Stimulated activated memory B cell treated with anti-CD40 and anti-IgM and Interleukin-4, amounts not matched to agents 10 μg/mL and 1 μg/mL and 100 μg/mL, for 72 hours (primary cell): ENCODE results near the gene DACT1.
"Not testable (repeated sequence)": the region's sequence is repeated elsewhere in the genome, so short reads cannot be mapped to it uniquely, and the experiment has no call there.

Experiments used
- ATAC-seq: fragments of 150-1000 bp; cut with Tn5 transposase; 2 replicates; pipeline ENCODE4 v1.10.0; 2021
- H3K27ac Mint-ChIP-seq: one replicate; pipeline ENCODE4 v1.8.0; 2022; ENCODE audit warnings: mild to moderate bottlenecking, mixed read lengths
- H3K27me3 Mint-ChIP-seq: one replicate; pipeline ENCODE4 v1.8.0; 2022; ENCODE audit warnings: mixed read lengths
- H3K36me3 Mint-ChIP-seq: one replicate; pipeline ENCODE4 v1.8.0; 2022; ENCODE audit warnings: mixed read lengths
- H3K4me1 Mint-ChIP-seq: one replicate; pipeline ENCODE4 v1.8.0; 2022; ENCODE audit warnings: mixed read lengths
- H3K4me3 Mint-ChIP-seq: one replicate; pipeline ENCODE4 v1.8.0; 2022; ENCODE audit warnings: mild to moderate bottlenecking, moderate library complexity, mixed read lengths
- H3K9me3 Mint-ChIP-seq: one replicate; pipeline ENCODE4 v1.8.0; 2022; ENCODE audit warnings: mixed read lengths

The DACT1 gene, protein sequence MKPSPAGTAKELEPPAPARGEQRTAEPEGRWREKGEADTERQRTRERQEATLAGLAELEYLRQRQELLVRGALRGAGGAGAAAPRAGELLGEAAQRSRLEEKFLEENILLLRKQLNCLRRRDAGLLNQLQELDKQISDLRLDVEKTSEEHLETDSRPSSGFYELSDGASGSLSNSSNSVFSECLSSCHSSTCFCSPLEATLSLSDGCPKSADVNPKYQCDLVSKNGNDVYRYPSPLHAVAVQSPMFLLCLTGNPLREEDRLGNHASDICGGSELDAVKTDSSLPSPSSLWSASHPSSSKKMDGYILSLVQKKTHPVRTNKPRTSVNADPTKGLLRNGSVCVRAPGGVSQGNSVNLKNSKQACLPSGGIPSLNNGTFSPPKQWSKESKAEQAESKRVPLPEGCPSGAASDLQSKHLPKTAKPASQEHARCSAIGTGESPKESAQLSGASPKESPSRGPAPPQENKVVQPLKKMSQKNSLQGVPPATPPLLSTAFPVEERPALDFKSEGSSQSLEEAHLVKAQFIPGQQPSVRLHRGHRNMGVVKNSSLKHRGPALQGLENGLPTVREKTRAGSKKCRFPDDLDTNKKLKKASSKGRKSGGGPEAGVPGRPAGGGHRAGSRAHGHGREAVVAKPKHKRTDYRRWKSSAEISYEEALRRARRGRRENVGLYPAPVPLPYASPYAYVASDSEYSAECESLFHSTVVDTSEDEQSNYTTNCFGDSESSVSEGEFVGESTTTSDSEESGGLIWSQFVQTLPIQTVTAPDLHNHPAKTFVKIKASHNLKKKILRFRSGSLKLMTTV

DNA sequence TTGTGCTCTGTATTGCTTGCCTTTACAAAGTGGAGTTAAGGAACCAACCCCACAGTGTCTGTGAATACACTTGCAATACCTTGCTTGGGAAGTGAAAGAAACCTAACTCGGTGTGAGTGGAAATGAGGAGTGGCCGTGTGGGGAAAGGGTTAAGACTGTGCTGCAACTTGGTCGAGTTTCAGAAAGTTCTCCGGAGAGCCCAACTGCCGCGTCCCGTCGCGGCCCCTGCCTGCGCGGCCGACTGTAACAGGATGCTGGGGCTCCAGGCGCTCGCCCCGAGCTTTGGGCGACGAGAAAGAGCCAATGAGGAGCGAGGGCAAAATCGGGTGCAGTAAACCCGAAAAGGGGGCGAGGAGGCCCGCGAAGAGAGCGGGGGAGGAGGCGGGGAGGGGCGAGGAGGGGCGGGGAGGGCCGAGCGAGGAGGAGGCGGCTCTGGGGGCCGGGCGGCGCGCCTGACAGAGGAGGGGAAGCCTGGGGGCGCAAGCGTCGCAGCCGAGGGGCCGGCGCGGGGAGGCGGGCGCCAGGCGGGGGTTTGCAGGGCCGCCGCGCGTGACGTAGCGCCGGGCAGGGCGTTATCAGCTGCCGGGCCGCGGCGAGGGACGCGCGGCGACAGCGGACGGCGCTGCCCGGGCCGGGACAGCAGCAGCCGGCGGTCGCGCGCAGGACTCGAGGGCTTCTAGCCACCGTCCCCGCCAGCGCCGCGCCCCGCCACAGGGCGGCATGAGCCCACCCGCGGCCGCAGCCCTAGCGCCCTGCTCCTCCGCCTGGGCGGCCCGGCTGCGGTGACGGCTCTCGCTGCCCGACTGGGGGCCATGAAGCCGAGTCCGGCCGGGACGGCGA is at the start of gene DACT1:
TSS of gene DACT1 (plus strand) at position 572 of the 840 bp plus-strand sequence. CDS start at position 813, 241 bp downstream.
- H3K27me3 Mint-ChIP-seq, result peaks cover 75% of the 10 kb centered on the region
- peak; percentile 69 for ATAC-seq
- no peaks in the 10 kb centered on the region for H3K9me3 Mint-ChIP-seq
- H3K4me1 Mint-ChIP-seq, result peaks cover 38% of the 10 kb centered on the region
- H3K27ac Mint-ChIP-seq, result peak within 1 kb of the TSS; percentile 79
- H3K4me3 Mint-ChIP-seq, result peak within 1 kb of the TSS; percentile 98
- no peaks in the 10 kb centered on the region for H3K36me3 Mint-ChIP-seq

DNA sequence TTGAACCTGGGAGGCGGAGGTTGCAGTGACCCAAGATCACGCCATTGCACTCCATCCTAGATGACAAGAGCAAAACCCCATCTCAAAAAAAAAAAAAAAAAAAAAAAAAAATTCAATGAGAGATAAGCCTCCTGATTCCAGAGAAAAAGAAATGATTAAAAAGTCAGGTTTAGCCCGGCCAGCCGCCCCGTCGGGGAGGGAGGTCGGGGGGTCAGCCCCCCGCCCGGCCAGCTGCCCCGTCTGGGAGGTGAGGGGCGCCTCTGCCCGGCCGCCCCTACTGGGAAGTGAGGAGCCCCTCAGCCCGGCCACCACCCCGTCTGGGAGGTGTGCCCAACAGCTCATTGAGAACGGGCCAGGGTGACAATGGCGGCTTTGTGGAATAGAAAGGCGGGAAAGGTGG is 49.4 kb upstream of the DACT1 start:
- not testable (repeated sequence) for H3K27me3 Mint-ChIP-seq, H3K9me3 Mint-ChIP-seq, H3K27ac Mint-ChIP-seq, H3K4me3 Mint-ChIP-seq, H3K36me3 Mint-ChIP-seq, H3K4me1 Mint-ChIP-seq, ATAC-seq

DNA sequence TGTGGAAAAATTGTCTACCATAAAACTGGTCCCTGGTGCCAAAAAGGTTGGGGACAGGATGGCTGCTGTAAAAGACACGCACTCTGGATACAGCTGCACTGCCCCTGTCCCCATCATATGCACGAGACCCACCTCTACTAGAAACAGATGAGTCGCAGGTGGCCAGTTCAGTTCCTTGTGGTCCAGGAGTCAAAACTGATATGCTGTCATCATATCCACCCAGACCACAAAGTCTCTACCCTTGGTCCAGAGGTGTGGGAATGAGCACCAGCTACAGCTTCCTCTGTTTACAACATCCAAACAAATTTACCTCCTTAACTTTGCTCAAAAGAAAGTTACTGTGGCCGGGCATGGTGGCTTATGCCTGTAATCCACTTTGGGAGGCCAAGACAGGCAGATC is 43.8 kb upstream of the DACT1 start:
- Mint-ChIP-seq H3K4me3 (no peak overlapping the region), H3K27me3 (no peaks in the 10 kb centered on the region), H3K9me3 (no peaks in the 10 kb centered on the region), H3K36me3 (no peaks in the 10 kb centered on the region), H3K27ac (no peak overlapping the region), H3K4me1 (no peaks in the 10 kb centered on the region)
- ATAC-seq, result no peak

DNA sequence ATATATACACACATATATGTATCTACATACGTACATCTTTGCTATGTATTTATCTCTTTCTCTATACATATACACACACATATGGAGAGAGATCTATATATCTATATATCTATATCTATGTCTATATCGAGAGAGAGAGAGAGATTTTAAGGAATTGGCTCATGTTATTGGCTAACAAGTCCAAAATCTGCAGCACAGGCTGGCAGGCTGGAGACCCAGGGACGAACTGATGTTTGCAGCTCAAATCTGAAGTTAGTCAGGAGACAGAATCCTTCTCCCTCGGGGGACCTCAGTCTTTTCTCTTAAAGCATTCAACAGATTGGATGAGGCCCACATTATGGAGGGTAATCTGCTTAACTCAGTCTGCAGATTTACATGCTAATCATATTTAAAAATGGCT is 40.7 kb upstream of the DACT1 start:
- Mint-ChIP-seq H3K27me3 (no peaks in the 10 kb centered on the region), H3K9me3 (no peaks in the 10 kb centered on the region), H3K36me3 (no peaks in the 10 kb centered on the region), H3K4me3 (no peak overlapping the region), H3K4me1 (no peaks in the 10 kb centered on the region), H3K27ac (no peak overlapping the region)
- ATAC-seq, result no peak

DNA sequence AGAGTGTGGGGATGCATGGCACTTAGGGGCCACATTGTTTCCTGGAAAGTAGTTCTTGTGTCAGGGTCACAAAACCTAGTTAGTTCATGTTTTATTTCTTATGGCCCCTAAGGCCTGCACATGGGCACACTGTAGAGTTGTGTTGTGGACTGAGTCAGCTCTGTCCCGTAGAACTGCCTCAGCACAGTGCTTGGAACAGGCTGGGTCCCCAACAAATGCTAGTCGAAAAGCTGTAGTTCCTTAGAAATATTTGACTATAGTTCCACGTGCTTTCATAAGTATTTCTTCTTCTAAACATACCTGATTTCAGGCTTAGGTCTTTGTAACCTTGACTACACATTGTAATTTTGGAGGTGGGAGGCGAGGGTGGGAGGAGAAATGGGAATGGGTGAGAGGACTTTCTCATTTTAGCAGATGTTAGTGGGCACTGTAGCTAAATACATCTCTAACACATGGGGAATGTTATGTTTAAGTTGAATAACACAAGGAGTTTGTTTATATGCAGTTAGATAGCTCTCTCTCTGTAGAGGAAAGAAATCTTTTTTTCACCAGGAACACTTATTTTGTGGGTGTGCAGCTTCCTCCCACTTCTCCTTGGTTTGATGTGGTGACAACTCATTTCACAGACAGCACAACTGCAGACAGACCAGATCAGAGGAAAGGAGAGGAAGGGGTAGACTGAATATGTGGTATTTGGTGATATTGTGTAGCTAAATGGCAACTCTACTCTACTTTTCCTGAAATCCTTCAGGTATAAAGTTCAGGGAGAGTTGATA is 39.5 kb upstream of the DACT1 start:
- no peaks in the 10 kb centered on the region for H3K27me3 Mint-ChIP-seq
- no peak overlapping the region for H3K27ac Mint-ChIP-seq
- H3K4me1 Mint-ChIP-seq, result no peaks in the 10 kb centered on the region
- no peak for ATAC-seq
- no peaks in the 10 kb centered on the region for H3K36me3 Mint-ChIP-seq
- no peaks in the 10 kb centered on the region for H3K9me3 Mint-ChIP-seq
- H3K4me3 Mint-ChIP-seq, result no peak overlapping the region

DNA sequence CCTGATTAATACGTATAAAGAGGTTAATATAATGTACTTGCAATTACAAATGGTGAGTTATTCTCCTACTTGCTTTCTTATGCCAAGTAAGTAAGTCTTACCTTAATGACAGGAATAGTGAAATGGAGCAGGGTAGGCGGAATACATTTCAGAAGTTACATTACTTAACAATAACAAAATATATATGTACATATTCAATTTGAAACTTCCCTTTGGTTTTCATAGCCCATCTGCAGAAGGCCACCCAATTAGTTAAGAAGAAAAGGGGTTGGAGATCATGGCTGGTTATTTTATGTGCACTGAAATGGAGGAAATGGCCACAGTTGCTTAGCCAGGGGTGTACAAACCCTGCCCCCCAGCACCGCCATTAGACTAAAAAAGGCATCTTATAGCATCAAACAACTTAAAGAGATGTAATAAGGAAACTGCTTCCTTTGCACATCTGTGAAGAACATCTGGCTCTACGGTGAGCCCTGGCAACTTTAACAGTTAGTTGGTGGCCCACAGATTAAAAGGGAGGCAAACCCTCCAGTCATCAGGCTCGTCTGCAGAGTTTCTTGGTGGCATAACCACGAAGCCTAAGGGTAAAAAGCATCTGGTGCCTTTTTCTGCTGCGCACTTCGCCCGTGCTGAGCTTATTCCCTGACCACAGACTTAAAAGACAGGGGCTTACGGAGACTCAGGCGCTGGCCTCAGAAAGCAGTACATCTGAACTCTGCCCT is 38.8 kb upstream of the DACT1 start:
- Mint-ChIP-seq H3K27me3 (no peaks in the 10 kb centered on the region), H3K4me1 (no peaks in the 10 kb centered on the region), H3K9me3 (no peaks in the 10 kb centered on the region), H3K4me3 (no peak overlapping the region), H3K36me3 (no peaks in the 10 kb centered on the region), H3K27ac (no peak overlapping the region)
- no peak for ATAC-seq

DNA sequence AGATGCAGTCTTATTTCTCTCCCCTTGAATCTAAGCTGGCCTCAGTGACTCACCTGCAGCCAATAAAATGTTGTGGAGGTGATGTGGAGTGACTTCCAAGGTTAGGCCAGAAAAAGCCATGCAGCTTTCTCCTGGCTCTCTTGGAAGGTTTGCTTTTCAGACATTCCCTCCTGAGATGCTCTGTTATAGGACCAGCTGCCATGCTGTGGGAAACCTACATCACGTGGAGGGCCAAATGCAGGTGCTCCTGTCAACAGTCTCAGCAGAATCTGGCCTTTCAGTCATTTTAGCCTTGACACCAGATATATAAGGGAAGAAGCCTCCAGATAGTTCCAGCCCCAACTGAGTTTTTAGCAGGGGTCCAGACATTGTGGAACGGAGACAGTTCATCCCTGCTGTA is 38.1 kb upstream of the DACT1 start:
- Mint-ChIP-seq H3K36me3 (no peaks in the 10 kb centered on the region), H3K4me3 (no peak overlapping the region), H3K27ac (no peak overlapping the region), H3K4me1 (no peaks in the 10 kb centered on the region), H3K27me3 (no peaks in the 10 kb centered on the region), H3K9me3 (no peaks in the 10 kb centered on the region)
- no peak for ATAC-seq

DNA sequence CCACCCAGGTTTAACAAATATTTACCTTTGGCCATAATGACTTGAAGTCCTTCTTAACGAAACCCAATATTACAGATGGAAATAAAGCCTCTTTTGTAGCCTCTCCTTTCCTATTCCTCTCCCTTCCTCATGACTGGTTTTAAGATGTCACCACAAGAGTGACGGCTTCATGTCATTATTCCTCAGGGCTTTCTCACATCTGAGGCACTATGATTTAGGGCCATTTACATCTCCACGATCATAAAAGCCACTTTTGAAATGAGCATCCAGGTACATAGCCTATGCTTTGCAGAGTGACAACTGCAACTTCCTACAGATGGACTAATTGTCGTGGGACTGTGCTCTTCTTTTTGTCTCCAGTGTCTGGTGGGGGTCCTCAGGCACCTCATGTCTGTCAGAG is 32.3 kb upstream of the DACT1 start:
- Mint-ChIP-seq H3K27me3 (no peaks in the 10 kb centered on the region), H3K4me3 (no peak overlapping the region), H3K36me3 (no peaks in the 10 kb centered on the region), H3K9me3 (no peaks in the 10 kb centered on the region), H3K27ac (no peak overlapping the region), H3K4me1 (no peaks in the 10 kb centered on the region)
- no peak for ATAC-seq

DNA sequence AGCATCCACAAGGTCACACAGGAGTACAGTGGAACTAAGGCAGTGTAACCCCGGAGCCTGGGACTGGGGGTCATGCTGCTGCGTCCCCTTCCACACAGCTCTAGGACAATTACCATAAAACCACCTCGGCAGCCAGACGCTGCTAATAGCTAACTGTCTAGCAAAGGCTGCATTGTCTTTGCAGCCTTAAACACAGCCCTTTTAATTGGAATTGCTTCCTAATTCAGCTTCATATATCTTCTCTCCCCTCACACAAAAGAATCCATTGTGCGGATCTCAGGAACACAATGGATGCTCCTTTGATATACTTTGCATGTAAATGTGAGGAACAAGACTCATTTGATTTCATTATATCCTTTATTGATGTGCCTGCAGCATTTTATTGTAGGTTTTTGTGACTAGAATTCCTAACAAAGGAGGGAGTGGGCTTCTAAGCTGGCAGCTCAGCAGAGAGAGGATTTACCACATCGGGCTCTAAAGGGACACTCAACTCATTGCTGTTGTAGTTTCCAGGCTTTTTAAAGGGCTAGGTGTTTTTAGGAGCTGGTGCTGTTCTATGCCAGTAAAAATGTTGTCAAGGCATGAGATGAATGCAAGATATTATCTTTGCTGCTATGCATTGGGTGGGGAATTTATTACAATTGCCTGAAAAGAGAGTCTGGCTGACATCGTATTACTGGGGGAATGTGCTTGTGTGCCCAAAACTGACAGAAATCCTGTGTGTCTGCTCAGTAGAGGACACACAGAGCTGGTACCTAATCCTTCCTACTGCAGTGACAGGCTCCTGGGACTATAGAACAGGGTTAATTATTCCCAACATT is 30.4 kb upstream of the DACT1 start:
- ATAC-seq, result no peak
- H3K27me3 Mint-ChIP-seq, result no peaks in the 10 kb centered on the region

DNA sequence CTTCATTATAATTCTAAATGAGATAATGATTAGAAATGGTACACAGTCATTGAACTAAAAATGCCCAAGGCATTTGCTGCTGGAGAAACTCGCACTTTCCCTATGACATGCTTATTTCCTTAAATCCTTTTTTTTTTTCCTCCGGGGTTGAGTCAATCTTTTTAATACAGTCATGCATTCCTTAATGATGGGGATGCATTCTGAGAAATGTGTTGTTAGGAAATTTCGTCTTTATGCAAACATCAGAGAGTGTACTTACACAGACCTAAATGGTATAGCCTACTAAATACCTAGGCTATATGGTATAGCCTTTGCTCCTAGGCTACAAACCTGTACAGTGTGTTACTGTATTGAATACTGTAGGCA is 29.8 kb upstream of the DACT1 start:
- ATAC-seq, result no peak
- H3K27ac Mint-ChIP-seq, result no peak overlapping the region
- H3K27me3 Mint-ChIP-seq, result no peaks in the 10 kb centered on the region
- H3K36me3 Mint-ChIP-seq, result no peaks in the 10 kb centered on the region
- no peak overlapping the region for H3K4me3 Mint-ChIP-seq
- no peaks in the 10 kb centered on the region for H3K4me1 Mint-ChIP-seq
- no peaks in the 10 kb centered on the region for H3K9me3 Mint-ChIP-seq

More for the DNA sequence above, 30.4 kb upstream of the DACT1 start:
- Mint-ChIP-seq H3K27ac (no peak overlapping the region), H3K36me3 (no peaks in the 10 kb centered on the region), H3K4me3 (no peak overlapping the region), H3K9me3 (no peaks in the 10 kb centered on the region), H3K4me1 (no peaks in the 10 kb centered on the region)

DNA sequence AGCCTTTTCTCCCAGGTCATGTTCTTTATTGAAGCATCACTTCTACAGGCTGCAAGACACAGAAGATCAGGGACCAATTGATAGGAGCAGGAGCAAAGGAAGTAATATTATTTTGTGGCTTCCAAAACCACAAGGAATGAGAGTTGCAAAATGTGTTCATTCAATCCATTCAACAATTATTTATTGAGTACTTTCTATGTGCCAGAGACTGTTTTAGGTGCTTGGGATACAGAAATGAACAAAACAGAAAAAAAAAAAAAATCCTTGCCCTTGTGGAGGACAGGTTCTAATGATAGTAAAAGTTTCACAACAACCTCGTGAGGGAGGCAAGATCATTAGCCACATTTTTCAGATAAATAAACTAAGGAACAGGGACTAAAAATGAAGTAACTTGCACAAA is 20.1 kb upstream of the DACT1 start:
- Mint-ChIP-seq H3K27ac (no peak overlapping the region), H3K4me1 (no peaks in the 10 kb centered on the region), H3K27me3 (no peaks in the 10 kb centered on the region), H3K36me3 (no peaks in the 10 kb centered on the region), H3K4me3 (no peak overlapping the region), H3K9me3 (no peaks in the 10 kb centered on the region)
- ATAC-seq, result no peak

DNA sequence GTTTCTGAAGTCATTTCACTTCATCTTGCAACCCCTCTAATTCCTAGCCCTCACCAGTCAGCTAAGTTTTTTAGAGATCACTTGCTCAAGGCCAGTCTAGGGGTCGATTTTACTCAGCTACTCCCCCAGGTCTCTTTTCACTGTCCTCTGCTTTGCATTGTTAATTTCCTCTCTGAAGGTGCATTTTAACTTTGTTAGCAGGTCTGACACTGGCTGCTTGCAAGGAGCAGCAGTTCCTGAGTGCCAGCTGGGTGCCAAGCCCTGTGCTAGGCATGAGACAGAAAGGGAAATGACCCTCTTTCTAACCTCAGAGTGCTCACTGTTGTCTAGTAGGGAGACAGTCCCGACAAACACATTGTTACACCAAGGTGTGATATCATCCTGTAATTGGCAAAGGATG is 17.8 kb upstream of the DACT1 start:
- Mint-ChIP-seq H3K9me3 (no peaks in the 10 kb centered on the region), H3K4me1 (no peaks in the 10 kb centered on the region), H3K27me3 (no peaks in the 10 kb centered on the region), H3K4me3 (no peak overlapping the region), H3K36me3 (no peaks in the 10 kb centered on the region), H3K27ac (no peak overlapping the region)
- no peak for ATAC-seq

DNA sequence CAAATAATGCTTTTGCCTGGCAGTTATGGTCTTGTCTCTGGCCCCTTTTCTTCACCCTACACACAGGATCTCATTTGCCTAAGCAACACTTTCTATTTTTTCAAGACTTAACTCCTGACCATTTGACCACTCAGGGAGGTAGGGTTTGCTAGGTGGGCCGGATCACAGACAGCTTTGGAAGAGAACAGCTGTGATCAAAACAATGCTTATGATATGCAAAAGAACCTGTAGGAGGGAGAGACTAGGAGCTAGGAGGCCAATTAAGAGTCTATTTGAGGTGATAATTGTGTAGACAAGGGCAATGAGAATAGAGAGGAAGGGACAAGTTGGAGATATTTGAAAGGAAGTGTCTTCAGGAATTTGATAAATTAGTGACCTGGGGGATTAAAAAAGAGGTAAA is 12.3 kb upstream of the DACT1 start:
- Mint-ChIP-seq H3K9me3 (no peaks in the 10 kb centered on the region), H3K4me3 (no peak overlapping the region), H3K27ac (no peak overlapping the region), H3K36me3 (no peaks in the 10 kb centered on the region), H3K4me1 (no peaks in the 10 kb centered on the region), H3K27me3 (no peaks in the 10 kb centered on the region)
- no peak for ATAC-seq

DNA sequence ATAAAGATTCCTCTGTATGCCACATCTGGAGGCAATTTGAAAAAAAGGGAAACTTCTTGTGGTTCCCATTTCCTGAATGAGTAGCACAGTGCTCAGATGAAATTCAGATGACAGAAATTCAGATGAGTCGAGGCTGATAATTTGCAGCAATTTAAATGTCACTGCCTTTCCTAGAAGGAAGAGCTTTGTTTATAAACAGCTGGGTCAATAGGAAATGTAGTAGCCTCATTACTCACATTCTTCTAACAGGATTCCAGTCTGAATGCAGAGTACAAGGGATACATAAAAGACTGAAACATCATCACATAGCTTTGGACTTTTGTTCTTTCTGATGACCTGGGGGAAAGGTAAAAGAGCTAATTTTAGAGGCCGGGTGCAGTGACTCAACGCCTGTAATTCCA is 11.3 kb upstream of the DACT1 start:
- Mint-ChIP-seq H3K27ac (no peak overlapping the region), H3K9me3 (no peaks in the 10 kb centered on the region)
- no peak for ATAC-seq

More for the DNA sequence above, 11.3 kb upstream of the DACT1 start:
- Mint-ChIP-seq H3K4me3 (no peak overlapping the region), H3K4me1 (no peaks in the 10 kb centered on the region), H3K27me3 (no peaks in the 10 kb centered on the region), H3K36me3 (no peaks in the 10 kb centered on the region)
